ENCODE results near the gene IFNLR1. TPM values are rescaled to one million over a fixed set of nuclear protein-coding genes. Genes with fewer than 3 reads are reported as not detected.

Gene IFNLR1
- total RNA-seq (2022; extraction: Qiagen RNA extraction; ENCODE audit: low read depth) = 0.78 to 1.5 TPM (median 1.0 TPM) in 5 replicates

DNA sequence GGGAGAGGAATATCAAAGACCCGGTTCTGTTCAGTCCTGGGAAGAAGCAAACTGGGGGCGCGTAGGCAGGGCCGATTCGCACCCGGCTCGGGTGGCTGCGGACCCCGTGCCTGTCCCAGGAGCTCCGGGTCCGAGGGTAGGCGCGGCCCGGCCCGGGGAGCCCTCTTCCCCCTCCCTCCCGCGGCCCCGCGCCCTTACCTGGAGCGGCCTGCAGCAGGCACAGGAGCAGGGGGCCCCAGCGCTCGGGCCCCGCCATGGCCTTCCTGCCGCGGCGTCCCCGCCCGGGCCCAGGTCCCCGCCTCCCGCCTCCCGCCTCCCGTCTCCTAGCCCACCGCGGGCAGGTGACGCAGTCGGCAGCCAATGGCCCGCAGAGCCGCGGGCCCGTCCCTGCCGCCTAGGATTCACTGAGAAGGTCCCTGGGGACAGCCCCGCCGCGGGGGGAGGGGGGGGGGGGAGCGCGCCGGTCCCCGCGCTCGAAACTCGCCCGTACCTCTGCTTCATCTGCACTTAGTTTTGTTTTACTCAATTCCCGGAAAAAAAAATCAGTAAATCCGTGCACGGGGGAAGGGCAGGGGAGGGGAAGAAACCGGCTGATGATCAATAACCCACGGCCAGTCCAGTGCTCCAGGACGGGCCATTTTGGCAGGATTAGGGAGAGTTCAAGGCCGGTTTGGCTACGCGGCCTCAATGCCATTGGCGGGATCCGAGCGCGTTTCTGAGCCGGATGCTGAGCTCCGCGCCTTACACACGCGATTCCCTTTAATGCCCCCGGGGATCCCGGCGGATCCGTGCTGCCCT is at the start of gene IFNLR1:
IFNLR1 (minus strand) TSS at position 297 of the 798 bp plus-strand sequence; CDS start at position 256, 41 bp downstream.

GRCh38 chr1:24142546-24143534 is 44.2 kb downstream of the IFNLR1 start, which contains the start of gene IL22RA1:
Gene IL22RA1 (minus strand): TSS chr1:24143140. CDS start chr1:24143082, 58 bp downstream.

GRCh38 chr1:24111996-24112779 is 74.9 kb downstream of the IFNLR1 start, which contains the start of gene MYOM3:
Gene MYOM3 (minus strand): TSS chr1:24112135. CDS start chr1:24108636, 3,499 bp downstream.

Other genes with a start within 250 kb of the IFNLR1 start
- 29.7 to 41.1 TPM (median 34.3 TPM) in 5 replicates for gene PNRC2, start 227.5 kb downstream of the IFNLR1 start, total RNA-seq (2022; extraction: Qiagen RNA extraction; ENCODE audit: low read depth)
- 65.5 to 94.6 TPM (median 85.0 TPM) in 5 replicates for gene SRSF10, start 207.0 kb downstream of the IFNLR1 start, total RNA-seq (2022; extraction: Qiagen RNA extraction; ENCODE audit: low read depth)
- 5.8 to 7.2 TPM (median 6.4 TPM) in 5 replicates for gene MYOM3, start 75.2 kb downstream of the IFNLR1 start, total RNA-seq (2022; extraction: Qiagen RNA extraction; ENCODE audit: low read depth)
- 3.8 to 5.5 TPM (median 4.3 TPM) in 5 replicates for gene IL22RA1, start 44.1 kb downstream of the IFNLR1 start, total RNA-seq (2022; extraction: Qiagen RNA extraction; ENCODE audit: low read depth)
- gene GRHL3, start 132.1 kb upstream of the IFNLR1 start, total RNA-seq (2022; extraction: Qiagen RNA extraction; ENCODE audit: low read depth) = 0.53 to 0.77 TPM (median 0.67 TPM) in 5 replicates
- gene STPG1, start 226.5 kb upstream of the IFNLR1 start, total RNA-seq (2022; extraction: Qiagen RNA extraction; ENCODE audit: low read depth) = 5.1 to 6.8 TPM (median 6.7 TPM) in 5 replicates
- 5.1 to 7.9 TPM (median 6.5 TPM) in 5 replicates for gene NIPAL3, start 228.5 kb upstream of the IFNLR1 start, total RNA-seq (2022; extraction: Qiagen RNA extraction; ENCODE audit: low read depth)

Measured in A549 treated with RU486 at 1 μM for 4 hours (cell line).